Colonic mucosa (tissue), 4 donors: ENCODE data around the gene ENTPD6. TPM values are rescaled to one million over a fixed set of nuclear protein-coding genes. Genes with fewer than 3 reads are reported as not detected.
A peak's percentile ranks its signal among the peaks of the same experiment; 100 is the strongest.

Source experiments
- DNase-seq: peaks from one replicate; pipeline ENCODE4 v3.0.0-alpha.2; 2020
- H3K27ac ChIP-seq: fragments of 200-600 bp; one replicate; pipeline ENCODE4 v1.8.0; 2021
- H3K27me3 ChIP-seq: fragments of 200-600 bp; one replicate; pipeline ENCODE4 v1.8.0; 2021
- H3K36me3 ChIP-seq: fragments of 200-600 bp; one replicate; pipeline ENCODE4 v1.8.0; 2021
- H3K4me1 ChIP-seq: fragments of 200-600 bp; one replicate; pipeline ENCODE4 v1.8.0; 2021; ENCODE audit warnings: mild to moderate bottlenecking
- H3K4me3 ChIP-seq: fragments of 200-600 bp; one replicate; pipeline ENCODE4 v1.8.0; 2021
- H3K9ac ChIP-seq, 2 donors: one replicate each; pipeline ENCODE4 v1.7.0; 2013; ENCODE audit warnings: control low read depth in 2 of 2, low read depth in 2 of 2, low read length in 2 of 2
- H3K9me3 ChIP-seq: fragments of 200-600 bp; one replicate; pipeline ENCODE4 v1.8.0; 2021
- intact Hi-C: fragments of 100-400 bp; cut with DNase I; formaldehyde crosslinking; loops from one replicate; pipeline ENCODE4 v1.14.1; 2022
- total RNA-seq, 2 donors: library from RNA; stranded (reverse); fragmentation: NEBNext Ultra II Directional in 1 of 2; extraction: Animal tissue kit (Norgen Biotek cat#: 25700) in 1 of 2; gene quantifications; one replicate each; pipeline ENCODE4 v1.2.1, GENCODE V29; 2021
- TF ChIP-seq, protein P1 (sequence below): fragments of 200-600 bp; IDR thresholded peaks from one replicate; pipeline ENCODE4 v1.8.0; 2022; ENCODE audit warnings: antibody characterized with exemption, mild to moderate bottlenecking
- donor health status: healthy.
- donor health status: DM: no; HTN: no; CAD: no.
- donor health status: DM: no; HTN: no; CAD: no.

ENTPD6 gene
- total RNA-seq, 2 donors from 2014 or later = 120 to 201 TPM

DNA sequence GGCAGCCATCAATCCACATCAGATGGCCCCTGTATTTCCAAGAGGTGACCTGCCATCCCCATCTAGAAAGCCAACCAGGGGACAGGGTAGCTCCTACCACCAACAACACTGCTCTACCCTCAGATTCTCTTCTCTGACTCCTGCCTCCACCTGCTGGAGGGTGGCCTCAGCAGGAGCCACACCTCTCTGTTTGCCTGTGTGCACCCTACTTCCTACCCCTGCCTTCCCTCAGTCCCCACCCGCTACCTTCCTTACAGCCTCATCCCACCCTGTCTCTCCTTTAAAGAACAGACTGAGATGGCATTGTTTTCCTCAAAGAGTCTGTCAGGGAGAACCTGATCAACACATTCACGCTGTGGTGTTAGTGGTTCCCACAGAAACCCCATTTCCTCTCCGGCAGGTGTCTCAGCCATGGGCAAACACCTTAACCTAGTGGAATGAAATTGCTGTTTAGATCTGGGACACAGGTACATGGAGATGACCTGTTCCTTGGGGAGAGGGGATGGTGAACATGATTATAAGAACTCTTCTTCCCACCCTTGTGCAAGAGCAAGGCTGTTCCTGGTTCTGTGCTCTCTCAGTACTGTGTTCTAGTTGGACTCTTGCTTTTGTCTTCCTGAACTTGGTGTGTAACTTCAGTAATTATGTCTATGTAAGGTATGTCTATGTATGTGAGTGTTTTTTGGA is 1.8 kb downstream of the ENTPD6 start:
- peak overlapping the region; percentile 31 to 99 for H3K9ac ChIP-seq
- H3K9me3 ChIP-seq = no peaks in the 10 kb centered on the region
- no peaks in the 10 kb centered on the region for H3K27me3 ChIP-seq
- H3K36me3 ChIP-seq = no peaks in the 10 kb centered on the region
- intact Hi-C loops = loop anchor here (5.0 kb wide), 2 partner anchors 50 to 200 kb away; partner anchors contain the start of gene PYGB
- peak overlapping the region; percentile 94 for H3K27ac ChIP-seq
- peaks cover 10% of the 10 kb centered on the region for H3K4me1 ChIP-seq
- DNase-seq = peak; percentile 58
- H3K4me3 ChIP-seq = peak overlapping the region; percentile 83
- TF ChIP-seq, protein P1, sequence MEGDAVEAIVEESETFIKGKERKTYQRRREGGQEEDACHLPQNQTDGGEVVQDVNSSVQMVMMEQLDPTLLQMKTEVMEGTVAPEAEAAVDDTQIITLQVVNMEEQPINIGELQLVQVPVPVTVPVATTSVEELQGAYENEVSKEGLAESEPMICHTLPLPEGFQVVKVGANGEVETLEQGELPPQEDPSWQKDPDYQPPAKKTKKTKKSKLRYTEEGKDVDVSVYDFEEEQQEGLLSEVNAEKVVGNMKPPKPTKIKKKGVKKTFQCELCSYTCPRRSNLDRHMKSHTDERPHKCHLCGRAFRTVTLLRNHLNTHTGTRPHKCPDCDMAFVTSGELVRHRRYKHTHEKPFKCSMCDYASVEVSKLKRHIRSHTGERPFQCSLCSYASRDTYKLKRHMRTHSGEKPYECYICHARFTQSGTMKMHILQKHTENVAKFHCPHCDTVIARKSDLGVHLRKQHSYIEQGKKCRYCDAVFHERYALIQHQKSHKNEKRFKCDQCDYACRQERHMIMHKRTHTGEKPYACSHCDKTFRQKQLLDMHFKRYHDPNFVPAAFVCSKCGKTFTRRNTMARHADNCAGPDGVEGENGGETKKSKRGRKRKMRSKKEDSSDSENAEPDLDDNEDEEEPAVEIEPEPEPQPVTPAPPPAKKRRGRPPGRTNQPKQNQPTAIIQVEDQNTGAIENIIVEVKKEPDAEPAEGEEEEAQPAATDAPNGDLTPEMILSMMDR = no peak

DNA sequence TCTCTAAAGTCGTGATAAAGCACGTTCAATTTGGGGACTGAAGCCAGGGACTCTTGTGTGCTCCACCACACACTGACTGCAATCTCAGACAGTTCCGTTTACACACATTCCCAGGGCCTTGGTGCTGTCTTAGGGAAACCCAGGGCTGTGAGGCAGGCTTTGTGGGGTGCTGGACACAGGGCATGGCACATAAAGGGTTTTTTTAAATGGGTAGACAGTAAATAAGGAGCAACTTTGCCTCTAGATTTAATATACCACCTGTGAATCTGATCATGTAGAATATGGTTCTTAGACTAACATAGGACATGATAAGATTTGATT is 2.3 kb downstream of the ENTPD6 start:
- H3K4me3 ChIP-seq = no peak overlapping the region
- H3K36me3 ChIP-seq = no peaks in the 10 kb centered on the region
- TF ChIP-seq, protein P1 = no peak
- H3K4me1 ChIP-seq = peaks cover 10% of the 10 kb centered on the region
- peak overlapping the region; percentile 94 for H3K27ac ChIP-seq
- no peaks in the 10 kb centered on the region for H3K9me3 ChIP-seq
- intact Hi-C loops = loop anchor here (5.0 kb wide), 2 partner anchors 49 to 199 kb away; partner anchors contain the start of gene PYGB
- peak overlapping the region in 1 of 2 donors; percentile 99 for H3K9ac ChIP-seq
- DNase-seq = no peak
- no peaks in the 10 kb centered on the region for H3K27me3 ChIP-seq

DNA sequence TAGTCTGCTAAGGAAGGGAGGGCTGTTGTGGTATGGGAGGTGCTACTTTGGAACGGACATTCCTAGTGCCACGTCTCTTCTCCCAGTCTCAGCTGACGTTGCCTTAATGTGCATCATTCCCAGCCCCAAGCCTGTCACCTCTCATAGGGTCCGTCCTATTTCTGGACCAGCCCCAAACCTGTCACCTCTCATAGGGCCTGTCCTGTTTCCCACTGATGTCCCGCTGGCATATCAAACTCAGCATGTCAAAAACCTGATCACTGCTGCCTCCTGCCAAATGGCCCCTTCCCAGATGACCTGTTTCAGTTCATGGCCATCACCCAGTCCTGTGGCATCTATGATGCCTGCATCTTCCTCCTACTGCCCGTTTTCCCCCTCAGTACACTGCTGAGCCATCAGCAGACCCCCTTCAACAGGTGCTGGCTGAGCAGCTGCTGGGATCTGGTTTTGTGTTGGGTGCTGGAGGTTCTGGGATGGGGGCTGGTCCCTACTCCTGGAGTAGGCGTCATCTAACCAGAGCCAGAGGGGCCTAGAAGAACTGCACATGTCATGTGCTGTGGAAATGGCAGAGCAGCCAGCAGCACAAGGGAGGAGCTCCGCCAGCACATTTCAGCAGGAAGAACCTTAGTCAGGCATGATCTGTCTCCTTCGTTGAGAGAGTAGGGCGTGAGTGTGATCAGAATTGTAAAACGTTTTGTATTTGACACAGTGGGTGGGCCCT is 3.3 kb downstream of the ENTPD6 start:
- H3K27me3 ChIP-seq = no peaks in the 10 kb centered on the region
- H3K9ac ChIP-seq = peak overlapping the region in 1 of 2 donors; percentile 2
- H3K36me3 ChIP-seq = no peaks in the 10 kb centered on the region
- H3K9me3 ChIP-seq = no peaks in the 10 kb centered on the region
- intact Hi-C loops = loop anchor here (5.0 kb wide), 2 partner anchors 48 to 198 kb away; partner anchors contain the start of gene PYGB
- no peak overlapping the region for H3K4me3 ChIP-seq
- peaks cover 10% of the 10 kb centered on the region for H3K4me1 ChIP-seq
- TF ChIP-seq, protein P1 = no peak
- H3K27ac ChIP-seq = no peak overlapping the region
- DNase-seq = no peak

DNA sequence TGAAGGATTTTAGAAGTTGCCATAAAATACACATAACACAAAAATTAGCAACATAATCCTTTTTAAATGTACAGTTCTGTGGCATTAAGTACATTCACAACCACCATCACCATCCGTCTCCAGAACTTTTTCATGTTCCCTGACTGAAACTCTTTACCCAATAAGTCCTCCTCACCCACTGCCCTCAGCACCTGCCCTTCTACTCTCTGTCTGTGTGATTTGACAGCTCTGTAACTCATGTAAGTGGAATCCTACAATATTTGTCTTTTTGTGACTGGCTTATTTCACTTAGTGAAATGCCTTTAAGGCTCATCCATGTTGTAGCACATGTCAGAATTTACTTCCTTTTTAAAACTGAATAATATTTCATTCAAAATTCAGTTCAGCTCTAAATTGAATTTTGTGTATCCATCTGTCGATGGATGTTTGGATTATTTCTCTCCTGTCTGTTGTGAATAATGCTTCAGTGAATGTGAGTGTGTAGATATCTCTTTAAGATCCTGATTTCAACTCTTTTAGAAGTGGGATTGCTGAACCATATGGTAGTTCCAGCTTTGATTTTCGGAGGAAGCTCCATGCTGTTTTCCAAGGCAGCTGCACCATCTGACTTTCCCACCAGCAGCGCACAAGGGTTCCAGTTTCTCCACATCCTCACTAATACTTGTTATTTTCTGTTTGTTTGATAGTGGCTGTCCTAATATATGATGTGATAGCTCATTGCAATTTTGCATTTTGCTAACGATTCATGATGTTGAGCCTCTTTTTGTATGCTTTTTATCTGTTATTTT is 4.2 kb downstream of the ENTPD6 start:
- Histone ChIP-seq H3K9me3 (no peaks in the 10 kb centered on the region), H3K27ac (no peak overlapping the region), H3K4me1 (peaks cover 10% of the 10 kb centered on the region), H3K4me3 (no peak overlapping the region), H3K27me3 (no peaks in the 10 kb centered on the region), H3K9ac (peak overlapping the region in 1 of 2 donors; percentile 34), H3K36me3 (no peaks in the 10 kb centered on the region)
- TF ChIP-seq, protein P1 = no peak
- no peak for DNase-seq
- intact Hi-C loops = loop anchor here (5.0 kb wide), 2 partner anchors 48 to 198 kb away; partner anchors contain the start of gene PYGB

DNA sequence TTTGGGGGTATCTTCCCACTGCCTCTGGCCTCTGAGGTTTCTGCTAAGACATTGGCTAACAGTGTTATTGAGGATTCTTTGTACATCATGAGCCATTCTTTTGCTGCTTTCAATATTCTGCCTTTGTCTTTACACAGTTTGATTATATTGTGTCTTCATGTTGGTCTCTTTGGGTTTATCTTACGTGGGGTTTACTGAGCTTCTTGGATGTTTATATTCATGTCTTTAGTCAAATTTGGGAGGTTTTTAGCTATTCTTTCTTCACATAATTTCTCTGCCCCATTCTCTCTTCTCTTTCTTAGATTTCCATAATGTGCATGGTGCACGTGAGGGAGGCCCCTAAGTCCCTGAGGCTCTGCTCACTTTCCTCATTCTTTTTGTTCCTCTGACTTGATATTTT is 7.6 kb downstream of the ENTPD6 start:
- Histone ChIP-seq H3K36me3 (no peaks in the 10 kb centered on the region), H3K27ac (no peak overlapping the region), H3K4me1 (peaks cover 3% of the 10 kb centered on the region), H3K9me3 (no peaks in the 10 kb centered on the region), H3K9ac (no peak overlapping the region), H3K4me3 (no peak overlapping the region), H3K27me3 (no peaks in the 10 kb centered on the region)
- intact Hi-C loops = no loop called here
- no peak for DNase-seq
- TF ChIP-seq, protein P1 = no peak
